ENCODE data around the gene SEMA6A. TPM values are rescaled to one million over a fixed set of nuclear protein-coding genes. Genes with fewer than 3 reads are reported as not detected.

SEMA6A gene
- polyA plus RNA-seq, 3 donors, result 0.16 TPM; not detected in 2

- Histone ChIP-seq H3K27me3 (ENCODE audit: control insufficient read depth in 2 of 2, insufficient read depth in 2 of 2, low read length in 2 of 2) (no peaks in the 10 kb centered on the region), H3K36me3 (replicated peaks in 1 of 2; ENCODE audit: control insufficient read depth in 1 of 2, insufficient read depth in 2 of 2, low read length in 2 of 2) (no peaks in the 10 kb centered on the region), H3K4me3 (replicated peaks in 1 of 3; ENCODE audit: low read depth in 2 of 3, low read length in 3 of 3) (no peak overlapping the region), H3K27ac (ENCODE audit: low read depth in 1 of 2, low read length in 2 of 2) (no peak overlapping the region), H3K9me3 (replicated peaks in 1 of 2; ENCODE audit: control insufficient read depth in 1 of 2, insufficient read depth in 1 of 2, low read length in 2 of 2) (no peaks in the 10 kb centered on the region), H3K79me2 (ENCODE audit: insufficient read depth, low read length) (no peaks in the 10 kb centered on the region), H4K20me1 (ENCODE audit: insufficient read depth, low read length) (no peaks in the 10 kb centered on the region), H3K9ac (ENCODE audit: insufficient read depth, low read length, poor library complexity, severe bottlenecking) (no peak overlapping the region), H3K4me2 (replicated peaks; ENCODE audit: extremely low read depth, low read length, poor library complexity, severe bottlenecking) (no peak overlapping the region), H2AFZ (ENCODE audit: insufficient read depth, low read depth, low read length, poor library complexity, severe bottlenecking) (no peak overlapping the region), H3K4me1 (ENCODE audit: control insufficient read depth in 1 of 2, insufficient read depth in 2 of 2, low read length in 2 of 2) (no peaks in the 10 kb centered on the region)
- Mint-ChIP-seq H3K4me3 (no peak overlapping the region), H3K27ac (no peak overlapping the region), H3K27me3 (ENCODE audit: low read depth in 3 of 3) (peaks cover 0 to 4% (median 2%) of the 10 kb centered on the region in 3 donors), H3K4me1 (no peaks in the 10 kb centered on the region), H3K9me3 (peaks cover 0 to 10% (median 5%) of the 10 kb centered on the region in 7 donors), H3K36me3 (no peaks in the 10 kb centered on the region)
- no CpG with 5 or more reads among the region's 1 CpG for WGBS (ENCODE audit: insufficient coverage)
- DNase-seq, result no peak
- no peak for TF ChIP-seq CTCF (IDR thresholded peaks at IDR 0.05)
- intact Hi-C loops (cut with micrococcal nuclease), result no loop called here
Observed at GRCh38 chr5:116616876-116617275, 42.3 kb upstream of the SEMA6A start.

DNA sequence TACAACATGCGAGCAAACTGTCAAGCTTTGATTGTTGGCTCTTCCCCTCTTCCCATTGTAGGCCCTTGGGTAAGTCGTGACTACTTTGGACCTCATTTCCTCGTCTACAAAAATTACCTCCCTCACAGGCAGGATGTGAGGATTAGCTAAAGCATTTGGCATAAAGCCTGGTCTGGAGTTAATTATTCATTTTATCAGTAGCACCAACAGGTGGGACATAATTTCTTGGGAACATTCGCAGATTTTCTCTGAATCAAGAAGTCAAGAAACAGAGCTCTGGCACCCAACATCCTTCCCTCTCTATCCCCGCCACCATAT lies 39.9 kb upstream of the SEMA6A start:
- no peak overlapping the region for H3K4me3 Mint-ChIP-seq
- no peak for TF ChIP-seq CTCF (IDR thresholded peaks at IDR 0.05)
- no peak for DNase-seq
- no peaks in the 10 kb centered on the region for H3K4me1 Mint-ChIP-seq
- Histone ChIP-seq H3K4me3 (replicated peaks in 1 of 3; ENCODE audit: low read depth in 2 of 3, low read length in 3 of 3) (no peak overlapping the region), H4K20me1 (ENCODE audit: insufficient read depth, low read length) (no peaks in the 10 kb centered on the region), H3K4me1 (ENCODE audit: control insufficient read depth in 1 of 2, insufficient read depth in 2 of 2, low read length in 2 of 2) (no peaks in the 10 kb centered on the region), H3K4me2 (replicated peaks; ENCODE audit: extremely low read depth, low read length, poor library complexity, severe bottlenecking) (no peak overlapping the region), H3K36me3 (replicated peaks in 1 of 2; ENCODE audit: control insufficient read depth in 1 of 2, insufficient read depth in 2 of 2, low read length in 2 of 2) (no peaks in the 10 kb centered on the region), H3K27ac (ENCODE audit: low read depth in 1 of 2, low read length in 2 of 2) (no peak overlapping the region), H3K9ac (ENCODE audit: insufficient read depth, low read length, poor library complexity, severe bottlenecking) (no peak overlapping the region), H3K79me2 (ENCODE audit: insufficient read depth, low read length) (no peaks in the 10 kb centered on the region), H3K27me3 (ENCODE audit: control insufficient read depth in 2 of 2, insufficient read depth in 2 of 2, low read length in 2 of 2) (no peaks in the 10 kb centered on the region), H2AFZ (ENCODE audit: insufficient read depth, low read depth, low read length, poor library complexity, severe bottlenecking) (no peak overlapping the region), H3K9me3 (replicated peaks in 1 of 2; ENCODE audit: control insufficient read depth in 1 of 2, insufficient read depth in 1 of 2, low read length in 2 of 2) (no peaks in the 10 kb centered on the region)
- H3K27me3 Mint-ChIP-seq (ENCODE audit: low read depth in 3 of 3), result peaks cover 0 to 4% (median 0%) of the 10 kb centered on the region in 3 donors
- no peak overlapping the region for H3K27ac Mint-ChIP-seq
- intact Hi-C loops (cut with micrococcal nuclease), result no loop called here
- WGBS (ENCODE audit: insufficient coverage), result no CpG with 5 or more reads among the region's 5 CpGs
- peaks cover 0 to 9% (median 5%) of the 10 kb centered on the region in 7 donors for H3K9me3 Mint-ChIP-seq
- H3K36me3 Mint-ChIP-seq, result no peaks in the 10 kb centered on the region

Data from CD14-positive monocyte (primary cell).